HEK293 (cell line): Measurements from ENCODE around the gene DHCR7.

Experiments used
- GLI4 ChIP-seq: fragments of 450-650 bp; formaldehyde crosslinking; IDR thresholded peaks from 2 replicates; pipeline ENCODE4 v1.5.1; 2016; ENCODE audit warnings: missing biosample characterization, missing genetic modification characterization
- HIC1 ChIP-seq: fragments of 450-650 bp; formaldehyde crosslinking; IDR thresholded peaks from 2 replicates; pipeline ENCODE4 v1.5.1; 2016; ENCODE audit warnings: missing biosample characterization, missing genetic modification characterization
- IKZF3 ChIP-seq: fragments of 450-650 bp; IDR thresholded peaks from 2 replicates; pipeline ENCODE4 v1.5.0; 2018; ENCODE audit warnings: missing biosample characterization, mild to moderate bottlenecking, missing genetic modification characterization, moderate library complexity
- KLF7 ChIP-seq: fragments of 450-650 bp; formaldehyde crosslinking; IDR thresholded peaks from 2 replicates; pipeline ENCODE4 v1.5.1; 2016; ENCODE audit warnings: missing biosample characterization, missing genetic modification characterization, borderline replicate concordance
- OVOL3 ChIP-seq: fragments of 450-650 bp; formaldehyde crosslinking; IDR thresholded peaks from 2 replicates; pipeline ENCODE4 v1.5.1; 2016; ENCODE audit warnings: missing biosample characterization, missing genetic modification characterization
- PATZ1 ChIP-seq: fragments of 450-650 bp; formaldehyde crosslinking; IDR thresholded peaks from 2 replicates; pipeline ENCODE4 v1.5.1; 2016; ENCODE audit warnings: missing biosample characterization, missing genetic modification characterization
- PBX3 ChIP-seq: sonication (generic); formaldehyde crosslinking; IDR thresholded peaks from 2 replicates; pipeline ENCODE4 v1.8.1; 2022; ENCODE audit warnings: mild to moderate bottlenecking, moderate library complexity, missing genetic modification reagents
- REPIN1 ChIP-seq: fragments of 450-650 bp; formaldehyde crosslinking; IDR thresholded peaks from 2 replicates; pipeline ENCODE4 v1.5.1; 2017; ENCODE audit warnings: missing biosample characterization, missing genetic modification characterization, low read depth
- ZBTB21 ChIP-seq: fragments of 450-650 bp; formaldehyde crosslinking; IDR thresholded peaks from 2 replicates; pipeline ENCODE4 v1.5.1; 2017; ENCODE audit warnings: missing biosample characterization, missing genetic modification characterization
- ZFP41 ChIP-seq: fragments of 450-650 bp; formaldehyde crosslinking; IDR thresholded peaks from 2 replicates; pipeline ENCODE4 v1.5.1; 2016; ENCODE audit warnings: missing biosample characterization, missing genetic modification characterization, borderline replicate concordance
- ZNF16 ChIP-seq: fragments of 450-650 bp; formaldehyde crosslinking; IDR thresholded peaks from 2 replicates; pipeline ENCODE4 v1.5.1; 2016; ENCODE audit warnings: low read depth, missing biosample characterization, missing genetic modification characterization
- ZNF175 ChIP-seq: fragments of 450-650 bp; formaldehyde crosslinking; IDR thresholded peaks from 2 replicates; pipeline ENCODE4 v1.5.1; 2016; ENCODE audit warnings: missing biosample characterization, missing genetic modification characterization
- ZNF18 ChIP-seq: fragments of 450-650 bp; formaldehyde crosslinking; IDR thresholded peaks from 2 replicates; pipeline ENCODE4 v1.5.1; 2016; ENCODE audit warnings: missing biosample characterization, missing genetic modification characterization
- ZNF2 ChIP-seq: fragments of 450-650 bp; formaldehyde crosslinking; IDR thresholded peaks from 2 replicates; pipeline ENCODE4 v1.5.1; 2016; ENCODE audit warnings: missing biosample characterization, missing genetic modification characterization
- ZNF221 ChIP-seq: fragments of 450-650 bp; formaldehyde crosslinking; IDR thresholded peaks from 2 replicates; pipeline ENCODE4 v1.5.1; 2017; ENCODE audit warnings: missing biosample characterization, missing genetic modification characterization, borderline replicate concordance
- ZNF223 ChIP-seq: fragments of 450-650 bp; formaldehyde crosslinking; IDR thresholded peaks from 2 replicates; pipeline ENCODE4 v1.5.1; 2016; ENCODE audit warnings: missing biosample characterization, missing genetic modification characterization
- ZNF248 ChIP-seq: fragments of 450-650 bp; formaldehyde crosslinking; IDR thresholded peaks from 2 replicates; pipeline ENCODE4 v1.5.1; 2017; ENCODE audit warnings: missing biosample characterization, missing genetic modification characterization
- ZNF311 ChIP-seq: fragments of 450-650 bp; formaldehyde crosslinking; IDR thresholded peaks from 2 replicates; pipeline ENCODE4 v1.5.1; 2017; ENCODE audit warnings: missing biosample characterization, missing genetic modification characterization, borderline replicate concordance
- ZNF335 ChIP-seq: fragments of 450-650 bp; formaldehyde crosslinking; conservative IDR thresholded peaks from 2 replicates; pipeline ENCODE4 v1.5.1; 2016; ENCODE audit warnings: missing biosample characterization, missing genetic modification characterization
- ZNF354C ChIP-seq: fragments of 450-650 bp; formaldehyde crosslinking; IDR thresholded peaks from 2 replicates; pipeline ENCODE4 v1.5.1; 2016; ENCODE audit warnings: missing biosample characterization, missing genetic modification characterization, low read depth, borderline replicate concordance
- ZNF394 ChIP-seq: fragments of 450-650 bp; formaldehyde crosslinking; IDR thresholded peaks from 2 replicates; pipeline ENCODE4 v1.5.1; 2016; ENCODE audit warnings: missing biosample characterization, missing genetic modification characterization, mild to moderate bottlenecking, moderate library complexity, borderline replicate concordance
- ZNF404 ChIP-seq: fragments of 450-650 bp; formaldehyde crosslinking; IDR thresholded peaks from 2 replicates; pipeline ENCODE4 v1.5.1; 2017; ENCODE audit warnings: missing biosample characterization, missing genetic modification characterization
- ZNF561 ChIP-seq: fragments of 450-650 bp; IDR thresholded peaks from 2 replicates; pipeline ENCODE4 v1.5.1; 2018; ENCODE audit warnings: missing biosample characterization, missing genetic modification characterization, borderline replicate concordance
- ZNF580 ChIP-seq: fragments of 450-650 bp; formaldehyde crosslinking; IDR thresholded peaks from 2 replicates; pipeline ENCODE4 v1.5.1; 2016; ENCODE audit warnings: missing biosample characterization, missing genetic modification characterization
- ZNF639 ChIP-seq: fragments of 450-650 bp; formaldehyde crosslinking; IDR thresholded peaks from 2 replicates; pipeline ENCODE4 v1.5.1; 2016; ENCODE audit warnings: missing biosample characterization, missing genetic modification characterization
- ZNF707 ChIP-seq: fragments of 450-650 bp; formaldehyde crosslinking; IDR thresholded peaks from 2 replicates; pipeline ENCODE4 v1.5.1; 2016; ENCODE audit warnings: missing biosample characterization, missing genetic modification characterization
- ZNF76 ChIP-seq: fragments of 450-650 bp; formaldehyde crosslinking; IDR thresholded peaks from 2 replicates; pipeline ENCODE4; 2016; ENCODE audit warnings: low read depth, missing biosample characterization, missing genetic modification characterization, borderline replicate concordance
- ZNF777 ChIP-seq: fragments of 450-650 bp; formaldehyde crosslinking; IDR thresholded peaks from 2 replicates; pipeline ENCODE4 v1.5.1; 2017; ENCODE audit warnings: missing biosample characterization, missing genetic modification characterization, borderline replicate concordance
- ZNF785 ChIP-seq: fragments of 450-650 bp; formaldehyde crosslinking; IDR thresholded peaks from 2 replicates; pipeline ENCODE4 v1.5.1; 2016; ENCODE audit warnings: missing biosample characterization, missing genetic modification characterization

The DHCR7 gene

GRCh38 chr11:71448257-71449171, at the start of gene DHCR7 (continued):
- TF ChIP-seq ZBTB21 (tag by site-specific recombination) (no peak), ZNF221 (tag by site-specific recombination) (no peak), OVOL3 (no peak), REPIN1 (tag by site-specific recombination) (no peak), ZNF404 (tag by site-specific recombination) (no peak), ZNF639 (tag by site-specific recombination) (no peak), KLF7 (tag by site-specific recombination) (0 out of 2 replicates have a peak, but pooled peaks have one; percentile 20), ZNF785 (tag by site-specific recombination) (no peak), ZNF311 (tag by site-specific recombination) (no peak), HIC1 (tag by site-specific recombination) (peak; percentile 91), ZNF2 (peak; percentile 23; the same call in 1 of the 2 replicates), ZNF561 (peak; percentile 37; the same call in 1 of the 2 replicates), GLI4 (no peak), ZNF580 (tag by site-specific recombination) (0 out of 2 replicates have a peak, but pooled peaks have one; percentile 59), ZNF175 (no peak), ZNF777 (no peak), ZNF248 (tag by site-specific recombination) (no peak), ZNF394 (peak; percentile 94; the same call in 1 of the 2 replicates), PATZ1 (tag by site-specific recombination) (peak; percentile 83), ZNF76 (tag by site-specific recombination) (0 out of 2 replicates have a peak, but pooled peaks have one; percentile 16), ZNF707 (tag by site-specific recombination) (no peak), IKZF3 (tag by site-specific recombination) (no peak), ZNF354C (no peak), ZNF16 (no peak), PBX3 (CRISPR knock-in tag) (peak; percentile 95), ZFP41 (tag by site-specific recombination) (no peak), ZNF335 (tag by site-specific recombination) (peak; percentile 64), ZNF223 (no peak), ZNF18 (no peak)
